H7 (cell line): Measurements from ENCODE around the gene BUD13. TPM values are rescaled to one million over a fixed set of nuclear protein-coding genes. Genes with fewer than 3 reads are reported as not detected.
A peak's percentile ranks its signal among the peaks of the same experiment; 100 is the strongest.
"Not testable (repeated sequence)": the region's sequence is repeated elsewhere in the genome, so short reads cannot be mapped to it uniquely, and the experiment has no call there.

Experiments
- DNase-seq: peaks from one replicate; pipeline ENCODE4 v3.0.0; 2012
- H3K27me3 ChIP-seq: 2 replicates; pipeline ENCODE4 v1.6.0; 2011; ENCODE audit warnings: mild to moderate bottlenecking, low read length; ENCODE audit not compliant: control insufficient read depth, insufficient read depth
- H3K36me3 ChIP-seq: replicated peaks from 2 replicates; pipeline ENCODE4 v1.5.1; 2011; ENCODE audit warnings: low read length; ENCODE audit not compliant: control insufficient read depth, insufficient read depth
- H3K4me3 ChIP-seq: 2 replicates; pipeline ENCODE4 v1.5.1; 2011; ENCODE audit warnings: low read depth, mild to moderate bottlenecking, control low read depth, low read length, moderate library complexity; ENCODE audit not compliant: insufficient read depth
- total RNA-seq: library from RNA; depleted of rRNA; stranded (reverse); fragments of >200 nt; shearing (Covaris generic); gene quantifications from 2 replicates; pipeline ENCODE4 v1.2.3, GENCODE V29; 2014

BUD13 gene
- total RNA-seq, 1 experiment from 2014 or later, result 31.1 TPM

GRCh38 chr11:116787786-116788486, 15.1 kb upstream of the BUD13 start, which contains the start of gene ZPR1:
Gene ZPR1 (minus strand): TSS chr11:116788023. CDS start chr11:116787990, 33 bp downstream.
- Histone ChIP-seq H3K27me3 (peaks cover 6% of the 10 kb centered on the region), H3K36me3 (peaks cover 31% of the 10 kb centered on the region), H3K4me3 (peak within 1 kb of the TSS; percentile 64)
- peak; percentile 92 for DNase-seq

- Histone ChIP-seq H3K36me3 (peaks cover 35% of the 10 kb centered on the region), H3K27me3 (peaks cover 6% of the 10 kb centered on the region), H3K4me3 (peak overlapping the region; percentile 64)
- DNase-seq, result peak; percentile 29
These were observed 14.6 kb upstream of the BUD13 start for GRCh38 chr11:116787436-116787785.

- Histone ChIP-seq H3K27me3 (peaks cover 6% of the 10 kb centered on the region), H3K36me3 (peaks cover 39% of the 10 kb centered on the region), H3K4me3 (peak overlapping the region; percentile 64)
- no peak for DNase-seq
These were observed 14.2 kb upstream of the BUD13 start for GRCh38 chr11:116786966-116787365.

- Histone ChIP-seq H3K36me3 (peaks cover 40% of the 10 kb centered on the region), H3K4me3 (no peak overlapping the region), H3K27me3 (peaks cover 5% of the 10 kb centered on the region)
- no peak for DNase-seq
These were observed 13.5 kb upstream of the BUD13 start for GRCh38 chr11:116786326-116786725.

GRCh38 chr11:116782728-116783127, 9.9 kb upstream of the BUD13 start:
- Histone ChIP-seq H3K36me3 (peaks cover 50% of the 10 kb centered on the region), H3K27me3 (no peaks in the 10 kb centered on the region), H3K4me3 (no peak overlapping the region)
- no peak for DNase-seq

GRCh38 chr11:116778556-116778955, 5.8 kb upstream of the BUD13 start:
- Histone ChIP-seq H3K27me3 (no peaks in the 10 kb centered on the region), H3K4me3 (no peak overlapping the region), H3K36me3 (peaks cover 27% of the 10 kb centered on the region)
- no peak for DNase-seq

GRCh38 chr11:116777056-116777455, 4.3 kb upstream of the BUD13 start:
- no peak for DNase-seq
- Histone ChIP-seq H3K36me3 (peaks cover 13% of the 10 kb centered on the region), H3K4me3 (no peak overlapping the region), H3K27me3 (no peaks in the 10 kb centered on the region)

GRCh38 chr11:116776522-116776984, 3.8 kb upstream of the BUD13 start:
- Histone ChIP-seq H3K27me3 (no peaks in the 10 kb centered on the region), H3K36me3 (peaks cover 11% of the 10 kb centered on the region), H3K4me3 (no peak overlapping the region)
- DNase-seq, result no peak

- Histone ChIP-seq H3K4me3 (no peak overlapping the region), H3K27me3 (no peaks in the 10 kb centered on the region), H3K36me3 (peaks cover 10% of the 10 kb centered on the region)
- no peak for DNase-seq
These were observed 3.2 kb upstream of the BUD13 start for GRCh38 chr11:116775975-116776374.

- Histone ChIP-seq H3K4me3 (no peak overlapping the region), H3K36me3 (peaks cover 8% of the 10 kb centered on the region), H3K27me3 (no peaks in the 10 kb centered on the region)
- peak; percentile 29 for DNase-seq
These were observed 1.9 kb upstream of the BUD13 start for GRCh38 chr11:116774661-116775060.

GRCh38 chr11:116773203-116774097, 663 bp upstream of the BUD13 start:
- Histone ChIP-seq H3K27me3 (no peaks in the 10 kb centered on the region), H3K4me3 (peak overlapping the region; percentile 83), H3K36me3 (peaks cover 6% of the 10 kb centered on the region)
- DNase-seq, result no peak

GRCh38 chr11:116771935-116772334, 852 bp downstream of the BUD13 start:
- Histone ChIP-seq H3K36me3 (peaks cover 2% of the 10 kb centered on the region), H3K27me3 (no peaks in the 10 kb centered on the region), H3K4me3 (peak overlapping the region; percentile 83)
- no peak for DNase-seq

- no peak for DNase-seq
- Histone ChIP-seq H3K4me3 (no peak overlapping the region), H3K27me3 (no peaks in the 10 kb centered on the region), H3K36me3 (peaks cover 27% of the 10 kb centered on the region)
These were observed 10.7 kb downstream of the BUD13 start for GRCh38 chr11:116762132-116762531.

- H3K27me3 ChIP-seq, H3K4me3 ChIP-seq, DNase-seq: not testable (repeated sequence)
- H3K36me3 ChIP-seq, result peaks cover 22% of the 10 kb centered on the region
These were observed 16.7 kb downstream of the BUD13 start for GRCh38 chr11:116756044-116756443.
